Measurements from ENCODE around the gene HIVEP3.
"Not testable (repeated sequence)": the region's sequence is repeated elsewhere in the genome, so short reads cannot be mapped to it uniquely, and the experiment has no call there.

HIVEP3 gene

DNA sequence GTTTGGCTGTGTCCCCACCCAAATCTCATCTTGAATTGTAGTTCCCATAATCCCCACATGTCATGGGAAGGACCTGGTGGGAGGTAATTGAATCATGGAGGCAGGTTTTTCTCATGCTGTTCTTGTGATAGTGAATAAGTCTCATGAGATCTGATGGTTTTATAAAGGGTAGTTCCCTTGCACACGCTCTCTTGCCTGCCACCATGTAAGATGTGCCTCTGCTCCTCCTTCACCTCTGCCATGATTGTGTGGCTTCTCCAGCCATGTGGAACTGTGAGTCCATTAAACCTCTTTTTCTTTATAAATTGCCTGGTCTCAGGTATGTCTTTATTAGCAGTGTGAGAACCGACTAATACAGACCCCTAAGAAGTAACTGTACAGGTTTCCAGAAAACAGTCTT lies 2.5 kb upstream of the HIVEP3 start:
- DNase-seq (ENCODE audit: low read depth in 3 of 3): not testable (repeated sequence)

DNA sequence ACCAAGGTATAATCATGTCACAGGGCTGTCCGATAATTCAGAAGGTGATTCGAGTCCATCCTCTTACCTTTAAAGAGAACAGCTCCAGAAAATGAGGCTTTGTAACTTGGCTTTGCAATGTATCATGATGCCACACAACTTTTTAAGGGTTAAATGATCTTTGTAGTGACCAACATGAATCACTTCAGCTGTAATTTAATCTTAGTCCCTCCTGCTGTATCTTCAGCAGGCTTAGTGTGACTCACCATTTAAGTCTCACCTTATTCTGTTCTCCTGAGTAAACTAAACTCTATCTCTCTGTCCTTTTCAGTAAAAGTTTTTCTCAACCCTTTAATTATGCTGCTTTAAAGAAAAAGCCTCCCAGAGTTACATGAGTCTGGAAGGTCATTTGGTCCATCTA lies 1.9 kb upstream of the HIVEP3 start:
- DNase-seq (ENCODE audit: low read depth in 3 of 3): no peak

DNA sequence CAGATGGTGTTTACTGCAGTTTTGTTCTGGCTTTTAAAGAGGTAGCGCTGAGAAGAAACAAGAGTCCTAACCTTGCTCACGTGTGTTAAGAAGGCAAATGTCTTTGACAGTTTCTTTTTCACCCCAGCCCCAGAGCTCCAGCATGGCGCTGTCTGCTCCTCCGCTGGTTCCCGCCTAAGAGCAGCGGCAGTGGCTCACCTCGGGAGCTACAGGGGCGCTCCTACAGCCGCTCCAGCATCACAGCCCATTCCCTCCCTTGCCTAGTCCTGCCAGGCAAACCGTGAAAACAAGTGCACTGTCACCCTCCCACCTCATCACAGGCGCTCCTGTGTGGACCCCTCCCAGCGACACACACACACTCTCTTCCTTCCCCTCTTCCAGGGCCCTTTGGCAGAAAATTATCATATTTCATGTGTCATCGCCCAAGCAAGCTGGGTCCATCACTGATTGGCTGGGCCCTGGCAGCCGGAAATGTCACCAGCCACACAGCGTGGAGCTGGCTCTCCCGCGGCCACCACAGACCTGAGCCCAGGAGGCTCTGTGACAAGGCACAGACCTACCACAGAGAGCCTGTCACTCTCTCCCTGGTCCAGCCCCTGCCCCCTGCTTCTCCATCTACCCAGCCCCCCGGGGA lies 1.2 kb upstream of the HIVEP3 start:
- DNase-seq (ENCODE audit: low read depth in 3 of 3): peak; percentile 40 to 60 (median 54)

DNA sequence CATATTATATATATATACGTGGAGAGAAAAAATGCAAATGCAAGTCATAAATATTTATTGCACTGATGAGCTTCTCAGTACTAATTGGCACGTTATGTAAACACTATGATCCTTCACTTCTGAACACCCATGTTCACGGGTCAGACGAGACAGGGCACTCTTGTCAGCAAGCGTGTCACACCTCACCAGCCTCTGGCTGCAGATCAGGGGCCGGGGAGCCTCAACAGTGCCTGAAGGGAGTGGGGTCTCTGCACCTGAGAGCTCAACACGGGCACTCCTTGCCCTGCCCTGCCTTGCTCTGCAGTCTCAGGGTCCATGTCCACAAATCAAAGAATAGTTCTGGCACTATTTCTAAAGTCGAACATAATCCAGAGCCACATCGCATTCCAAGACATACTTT lies 409 bp upstream of the HIVEP3 start:
- no peak for DNase-seq (ENCODE audit: low read depth in 3 of 3)

DNA sequence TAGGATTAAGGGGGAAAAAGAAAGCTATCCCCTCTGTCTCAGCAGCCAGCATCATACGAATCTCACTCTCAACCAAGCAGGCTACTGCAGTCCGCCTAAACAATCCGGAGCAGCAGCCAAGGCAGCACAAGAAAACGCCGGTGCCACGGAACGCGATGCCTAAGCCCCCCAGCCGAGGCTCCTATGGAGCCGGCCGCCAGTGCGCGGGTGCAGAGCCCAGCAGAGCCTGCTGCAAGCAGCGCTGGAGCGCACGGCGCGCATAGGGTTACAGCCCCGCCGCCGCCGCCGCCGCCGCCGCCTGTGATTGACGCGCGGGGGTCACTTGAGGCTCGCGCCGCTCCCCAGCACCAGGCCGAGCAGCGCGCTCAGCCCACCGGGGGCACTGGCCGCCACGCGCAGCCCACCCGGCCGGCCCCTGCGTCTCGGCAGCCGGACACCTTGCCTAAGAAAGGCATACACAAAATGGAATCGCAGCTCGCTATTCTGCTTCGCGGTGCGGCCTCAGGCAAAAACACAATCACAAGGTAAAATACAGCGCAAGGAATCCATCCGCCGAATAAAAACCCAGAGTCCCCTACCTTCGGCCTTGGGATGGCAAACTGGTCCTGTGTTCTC lies 780 bp downstream of the HIVEP3 start:
- no peak for DNase-seq (ENCODE audit: low read depth in 3 of 3)

DNA sequence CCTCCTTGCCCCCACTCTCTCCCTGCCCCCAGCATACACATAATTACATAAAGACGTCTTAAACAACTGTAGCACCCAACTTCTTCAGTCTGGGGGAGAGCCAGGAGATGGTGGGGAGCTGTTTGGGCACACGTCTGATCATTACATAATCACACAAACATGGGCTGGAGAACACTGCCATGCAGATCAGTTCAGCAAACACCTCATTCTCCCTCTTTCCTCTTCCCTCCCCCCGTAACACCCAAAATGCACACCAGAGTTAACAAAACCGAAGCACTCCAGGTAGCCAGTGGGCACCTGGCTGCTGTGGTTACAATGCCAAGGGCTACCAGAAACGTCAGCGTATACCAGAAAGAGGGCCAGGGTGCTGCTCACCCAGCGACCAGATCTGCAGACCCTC lies 1.6 kb downstream of the HIVEP3 start:
- no peak for DNase-seq (ENCODE audit: low read depth in 3 of 3)

DNA sequence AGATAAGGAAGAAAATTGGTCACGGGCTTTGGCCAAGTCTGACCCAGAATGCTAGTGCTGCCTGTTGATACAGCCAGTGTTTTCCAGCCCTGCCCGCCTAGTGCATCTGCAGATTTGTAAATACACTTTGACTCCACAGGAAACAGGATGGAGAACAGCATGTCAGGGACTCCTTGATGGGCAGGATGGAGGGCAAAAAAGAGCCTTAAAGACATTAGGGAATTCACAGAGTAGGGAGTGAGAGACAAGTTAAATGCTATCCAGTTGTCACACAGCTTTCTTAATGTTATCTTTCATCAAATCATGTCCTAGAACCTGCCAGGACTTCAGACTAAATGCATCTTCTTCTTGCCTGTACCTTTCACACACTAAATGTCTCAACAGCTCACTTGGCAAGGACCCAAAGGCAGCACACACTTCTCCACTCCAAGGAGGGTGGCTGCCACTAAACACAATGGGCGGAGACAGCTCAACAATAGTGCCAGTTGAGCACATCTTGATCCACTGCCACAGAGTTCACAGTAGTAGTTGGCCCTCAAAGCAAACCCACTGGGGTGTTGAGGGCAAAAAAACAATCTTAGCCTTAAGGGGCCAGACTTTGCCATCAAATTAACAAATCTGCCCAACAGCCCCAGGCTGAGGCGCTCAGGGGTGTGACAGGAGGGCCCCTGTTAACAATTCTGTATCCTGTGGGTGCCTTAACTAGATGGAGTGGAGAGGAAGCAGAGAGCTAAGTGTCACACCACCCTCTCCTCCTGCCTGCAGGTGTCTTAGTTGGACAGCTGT lies 2.7 kb downstream of the HIVEP3 start:
- DNase-seq (ENCODE audit: low read depth in 3 of 3): no peak

DNA sequence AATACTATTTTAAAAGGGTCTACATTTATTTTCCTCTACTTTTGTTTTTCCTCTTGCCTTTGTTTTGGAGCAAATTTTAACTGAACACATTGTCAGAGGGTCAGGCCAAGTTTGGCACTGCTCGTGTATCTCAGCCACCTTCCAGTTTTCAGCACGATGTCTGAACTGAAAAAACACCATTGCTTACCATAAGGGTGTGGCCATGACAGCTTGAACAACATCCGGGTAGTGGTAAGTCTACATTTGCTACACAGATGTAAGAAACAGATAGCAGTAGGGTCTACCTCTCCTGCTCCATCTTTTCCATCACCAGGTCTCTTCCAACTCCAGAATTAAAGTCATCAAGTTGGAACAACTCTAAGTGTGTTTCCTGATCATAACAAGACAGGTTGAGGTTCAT lies 4.2 kb downstream of the HIVEP3 start:
- DNase-seq (ENCODE audit: low read depth in 3 of 3): no peak

DNA sequence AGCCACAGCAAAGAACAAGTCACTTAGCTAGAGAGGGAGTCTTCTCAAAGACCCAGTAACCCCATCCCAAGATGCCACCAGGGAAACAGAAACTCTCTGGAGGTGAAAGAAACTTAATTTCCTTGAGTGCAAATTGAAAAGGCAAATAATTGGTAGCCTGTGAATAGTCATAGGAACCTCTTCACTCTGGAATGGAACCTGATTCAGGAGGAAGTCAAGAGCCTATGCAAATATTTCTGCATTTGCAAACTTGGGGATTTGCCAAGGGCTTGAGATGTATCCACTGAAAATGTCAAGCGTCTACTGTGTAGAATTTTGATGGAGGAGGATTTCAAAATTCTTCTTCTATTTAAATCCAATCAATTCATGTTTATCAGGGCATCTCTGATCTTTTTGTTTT lies 5.7 kb downstream of the HIVEP3 start:
- no peak for DNase-seq (ENCODE audit: low read depth in 3 of 3)

DNA sequence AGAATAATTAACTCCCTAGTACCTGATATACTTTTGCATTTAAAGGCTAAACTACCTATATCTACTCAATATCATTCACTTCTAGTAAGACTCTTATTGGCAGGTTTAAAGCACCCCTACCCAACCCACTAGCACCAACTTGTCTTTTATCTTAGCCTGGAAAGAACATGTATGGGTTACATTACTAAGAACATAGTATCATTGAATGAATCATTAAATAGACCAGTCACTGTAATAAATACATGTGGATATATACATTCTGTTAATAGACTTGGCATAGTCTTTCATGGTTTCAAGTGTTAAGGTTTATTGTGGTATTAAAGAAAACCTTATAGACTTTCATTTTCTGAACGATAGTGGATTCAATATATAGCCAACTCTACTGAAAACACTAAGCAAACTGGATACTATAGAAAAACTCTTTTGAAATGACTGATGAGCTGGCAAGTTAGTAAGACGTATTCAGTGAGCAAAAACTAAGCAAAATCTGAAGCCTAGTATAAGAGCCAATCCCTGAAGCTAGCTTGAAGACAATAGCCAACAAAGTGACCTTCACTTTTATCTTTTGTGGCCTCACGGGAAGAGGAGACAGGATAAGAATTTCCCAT lies 10.3 kb downstream of the HIVEP3 start:
- no peak for DNase-seq (ENCODE audit: low read depth in 3 of 3)

DNA sequence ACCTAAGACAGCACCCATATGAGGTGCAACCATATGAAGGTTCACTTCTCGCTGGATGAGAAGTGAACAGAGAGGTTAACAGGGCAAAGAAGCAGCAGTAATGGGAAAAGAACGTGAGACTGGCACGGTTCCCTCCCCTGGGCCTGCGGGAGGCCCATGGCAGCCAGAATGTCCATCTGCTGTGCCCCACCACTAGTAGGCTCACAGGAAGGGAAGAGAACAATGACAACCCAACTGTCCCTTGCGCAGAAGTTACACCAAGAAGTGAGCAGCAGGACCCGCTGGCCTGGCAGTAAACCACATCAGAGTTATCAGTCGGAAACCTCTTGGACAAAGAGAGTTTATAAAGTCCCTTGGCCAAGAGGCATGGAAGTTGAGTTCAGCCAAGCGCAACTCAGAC lies 11.3 kb downstream of the HIVEP3 start:
- no peak for DNase-seq (ENCODE audit: low read depth in 3 of 3)

DNA sequence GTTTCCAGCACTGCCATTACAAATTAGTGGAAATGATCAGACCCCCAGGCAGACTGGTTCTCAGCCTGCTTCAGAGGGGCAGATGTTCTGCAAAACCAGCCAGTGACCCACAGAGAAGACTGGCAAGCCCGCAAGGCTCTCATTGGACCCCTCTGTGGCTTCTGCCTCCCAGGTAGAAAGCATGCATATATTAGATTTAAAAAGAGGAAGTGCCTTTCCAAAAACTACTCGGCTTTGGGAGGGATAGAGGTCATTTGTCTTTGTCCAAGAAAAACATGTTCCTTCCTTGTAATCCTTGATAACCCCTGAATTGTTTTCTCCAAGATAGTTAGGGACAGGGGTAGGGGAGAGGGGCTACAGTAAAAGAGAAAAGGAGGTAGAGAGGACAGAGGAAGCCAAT lies 11.8 kb downstream of the HIVEP3 start:
- DNase-seq (ENCODE audit: low read depth in 3 of 3): no peak

DNA sequence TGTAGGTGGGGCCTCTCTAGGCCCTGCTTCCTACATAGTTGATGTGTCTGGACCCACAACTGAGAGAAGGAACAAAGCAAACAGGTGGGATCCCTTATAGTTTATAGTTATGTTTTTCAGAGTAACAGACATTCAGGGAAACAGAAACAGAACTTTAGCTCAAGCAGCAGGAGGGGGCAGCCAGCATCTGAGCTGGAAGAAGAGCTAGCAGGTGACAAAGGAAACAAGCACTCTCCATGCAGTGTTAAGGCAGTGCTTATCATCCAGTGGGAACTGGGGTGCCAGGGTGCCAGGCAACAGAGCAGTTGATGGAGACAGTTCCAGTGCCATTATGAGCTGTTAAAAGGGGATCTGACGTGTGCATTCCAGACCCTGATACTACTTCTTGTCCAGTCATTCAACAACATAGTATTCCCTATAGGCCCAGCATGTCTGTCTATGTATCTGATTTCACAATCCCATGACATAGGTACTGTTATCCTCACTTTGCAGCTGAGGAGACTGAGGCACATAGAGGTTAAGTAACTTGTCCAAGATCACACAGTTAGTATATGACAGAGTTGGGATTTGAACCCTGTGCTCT lies 13.5 kb downstream of the HIVEP3 start:
- DNase-seq (ENCODE audit: low read depth in 3 of 3): no peak

DNA sequence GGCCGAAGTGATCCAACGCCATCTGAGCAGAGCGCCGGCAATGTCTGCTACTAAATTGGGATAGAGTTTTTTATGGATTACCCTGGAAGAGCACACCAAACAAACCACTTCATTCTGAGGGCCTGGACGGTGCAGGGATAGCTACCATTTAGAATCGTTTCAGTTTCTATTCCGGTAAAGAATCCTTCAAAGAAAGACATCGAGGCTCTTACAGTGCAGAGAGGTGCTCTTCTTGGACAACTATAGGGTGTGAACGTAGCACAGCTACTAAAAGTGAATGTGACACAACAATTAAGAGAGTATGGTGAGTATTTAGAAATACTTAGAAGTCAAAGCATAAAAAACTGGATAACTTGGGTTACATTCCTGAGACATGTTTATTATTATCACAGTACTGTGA lies 16.1 kb downstream of the HIVEP3 start:
- no peak for DNase-seq (ENCODE audit: low read depth in 3 of 3)

DNA sequence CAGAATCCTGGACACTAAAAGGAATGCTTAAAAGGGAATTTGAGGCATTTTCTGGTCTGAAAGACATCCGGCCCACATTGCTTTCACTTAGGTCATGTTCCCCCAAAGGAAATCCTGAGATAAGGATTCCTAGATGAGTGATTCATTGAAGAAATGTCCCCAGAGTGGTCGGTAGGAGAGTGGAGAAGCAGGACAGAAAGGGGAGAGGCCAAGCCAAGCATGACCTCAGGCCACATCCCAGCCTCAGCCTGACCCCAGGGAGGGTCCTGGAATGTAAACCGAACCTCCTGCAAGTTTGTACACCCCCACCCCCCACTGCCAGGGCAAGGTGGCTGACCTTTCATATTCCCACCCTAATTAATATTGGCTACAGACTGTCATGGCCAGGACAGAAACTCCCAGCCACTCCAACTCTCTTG lies 16.6 kb downstream of the HIVEP3 start:
- DNase-seq (ENCODE audit: low read depth in 3 of 3): no peak

DNA sequence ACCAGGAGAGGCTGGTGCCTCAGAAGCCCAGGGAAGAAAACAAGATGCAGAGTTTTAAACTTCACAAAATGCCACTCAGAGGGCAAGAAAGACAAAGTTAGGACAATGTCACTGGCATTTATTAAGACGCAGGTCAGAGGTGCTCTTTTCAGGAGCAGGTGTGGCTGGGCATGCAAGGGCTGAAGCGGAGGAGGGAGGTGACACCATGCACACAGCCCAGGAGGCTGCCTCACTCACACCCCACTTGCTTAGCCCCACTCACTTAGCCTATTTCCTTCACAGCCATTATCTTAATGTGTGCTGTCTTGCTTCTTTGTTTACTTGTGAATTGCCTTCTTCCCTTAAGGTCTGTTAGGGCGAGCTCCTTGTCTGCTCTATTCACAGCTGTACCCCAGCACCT lies 17.2 kb downstream of the HIVEP3 start:
- no peak for DNase-seq (ENCODE audit: low read depth in 3 of 3)

DNA sequence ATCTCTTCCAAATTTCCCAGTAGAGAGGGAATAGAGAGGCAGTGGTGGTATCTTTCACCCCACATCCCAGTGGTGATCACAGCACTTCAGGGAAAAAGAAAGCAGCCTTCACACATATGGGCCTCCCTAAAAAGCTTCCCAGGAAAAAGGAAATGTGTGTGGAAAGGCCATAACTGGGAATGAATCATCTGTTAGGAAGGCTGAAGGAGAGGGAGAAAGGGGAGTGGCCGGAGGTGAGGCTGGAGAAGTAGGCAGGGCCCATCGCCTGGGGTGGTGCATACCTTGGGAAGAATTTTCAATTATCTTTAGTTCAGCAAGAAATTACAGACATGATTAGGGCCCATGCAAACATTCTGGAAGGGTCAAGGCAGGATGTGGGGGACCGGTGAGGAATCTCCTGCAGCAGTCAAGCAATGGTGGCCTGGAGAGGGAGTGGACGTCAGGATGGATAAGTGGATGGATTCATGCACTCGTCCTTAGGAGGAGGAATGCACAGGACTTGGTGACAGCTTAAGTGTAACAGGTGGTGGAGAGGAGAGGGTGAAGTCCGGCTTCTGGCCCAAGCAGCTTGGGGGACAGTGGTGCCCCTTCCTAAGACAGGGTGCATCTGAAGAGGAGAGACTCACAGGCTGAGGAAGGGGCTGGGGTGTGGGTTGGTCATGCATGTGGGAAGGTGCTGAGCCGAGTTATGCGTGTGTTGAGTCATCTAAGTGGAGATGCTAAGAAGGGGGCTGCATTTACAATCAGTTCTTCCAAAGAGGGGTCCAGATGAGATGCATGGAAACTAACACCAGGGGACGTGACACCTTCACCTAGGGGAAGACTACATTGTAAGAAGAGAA lies 17.9 kb downstream of the HIVEP3 start:
- DNase-seq (ENCODE audit: low read depth in 3 of 3): no peak

DNA sequence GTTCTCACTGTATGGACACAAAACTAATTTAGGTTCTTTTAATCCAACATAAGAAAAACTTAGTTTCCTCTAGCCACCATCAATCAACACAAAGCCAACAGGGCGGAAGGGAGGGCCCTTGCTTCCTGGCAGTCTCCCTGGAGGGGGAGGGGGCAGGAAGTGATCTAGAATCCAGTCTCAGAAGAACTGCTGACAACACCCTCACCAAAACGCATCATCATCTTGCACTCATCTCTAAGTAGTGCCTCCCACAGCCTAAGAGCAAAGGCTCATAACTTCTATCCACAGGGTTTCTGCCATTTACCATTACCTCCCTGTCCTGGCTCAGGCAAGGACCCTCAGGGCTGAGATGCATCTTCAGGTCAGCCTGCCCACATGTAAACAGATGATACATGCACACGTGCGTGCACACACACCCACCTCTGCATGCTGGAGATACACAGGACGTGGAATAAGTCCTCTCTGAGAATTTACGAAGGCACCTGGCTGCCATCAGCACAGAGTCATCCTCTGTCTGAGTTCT lies 20.5 kb downstream of the HIVEP3 start:
- DNase-seq (ENCODE audit: low read depth in 3 of 3): peak in 2 of 3 experiments; percentile 47 to 56

DNA sequence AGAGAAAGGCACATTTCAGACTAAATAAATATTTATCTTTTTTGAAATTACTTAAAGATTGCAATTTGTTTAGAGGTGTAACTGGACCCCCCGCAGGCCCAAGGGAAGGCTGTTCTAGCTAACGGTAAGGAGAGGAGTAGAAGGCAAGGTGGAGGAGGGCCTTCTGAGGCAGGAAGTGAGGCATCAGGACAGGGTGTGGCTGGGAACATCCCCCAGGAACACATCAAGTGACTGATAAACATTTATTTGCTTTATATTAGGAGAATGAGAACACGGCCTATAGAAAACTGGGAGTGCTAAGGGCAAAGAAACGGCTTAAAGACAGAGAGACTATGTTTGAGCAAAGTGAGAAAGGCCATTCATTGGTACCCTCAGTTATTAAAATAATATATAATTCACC lies 23.2 kb downstream of the HIVEP3 start:
- DNase-seq (ENCODE audit: low read depth in 3 of 3): no peak

DNA sequence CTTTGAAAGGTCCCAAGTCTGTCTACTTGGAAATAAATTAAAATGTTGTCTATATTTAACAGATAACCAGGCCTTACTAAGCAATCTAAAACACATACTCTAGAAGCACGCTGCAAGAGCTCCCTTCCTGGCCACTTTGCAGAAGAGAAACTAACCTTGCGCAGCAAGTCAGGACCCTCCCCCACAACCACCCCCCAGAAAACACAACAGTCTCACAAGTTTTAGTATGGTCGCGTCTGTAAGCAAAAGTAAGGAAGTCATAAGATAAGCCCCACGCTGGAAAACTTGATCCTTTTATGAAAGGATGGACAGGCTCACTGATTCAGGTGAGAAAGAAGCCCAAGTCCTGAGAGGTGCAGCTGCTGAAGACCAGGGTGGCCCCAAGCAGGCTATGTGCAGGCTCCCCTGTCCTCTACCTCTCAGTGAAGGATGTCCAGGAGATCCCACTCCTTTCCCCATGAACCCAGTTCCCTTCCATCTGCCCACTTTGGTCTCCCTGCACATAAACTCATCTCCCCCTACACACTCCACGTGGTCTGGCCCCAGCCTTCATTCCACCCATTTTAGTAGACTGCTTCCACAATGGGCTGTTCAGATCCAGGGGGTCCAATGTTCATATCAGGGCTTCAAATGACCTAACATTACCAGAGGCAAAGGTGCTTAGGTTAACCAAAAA lies 23.8 kb downstream of the HIVEP3 start:
- no peak for DNase-seq (ENCODE audit: low read depth in 3 of 3)

Data from stimulated activated CD4-positive, alpha-beta T cell treated with anti-CD3 and anti-CD28 coated beads, TNF-alpha, amount 100 ng/mL, for 4 hours (primary cell).